Natural killer cell treated with Interleukin-12 subunit alpha and Interleukin-12 subunit beta and Interleukin-15 and Interleukin-18, amount 100 ng/mL, for 72 hours (primary cell): ENCODE data around the gene EIF4A2. TPM values are rescaled to one million over a fixed set of nuclear protein-coding genes. Genes with fewer than 3 reads are reported as not detected.

Experiments
- ATAC-seq, 2 donors: fragments of 150-1000 bp; cut with Tn5 transposase in 1 of 2; sonication (Bioruptor Pico), chemical (Tn5 transposase) in 1 of 2; 2 replicates each; pipeline ENCODE4 v1.10.0; 2021
- DNase-seq: peaks from one replicate; pipeline ENCODE4 v3.0.0; 2022; ENCODE audit warnings: low spot score
- H3K27ac Mint-ChIP-seq, 2 donors: 1 replicate in 1 of 2; 2 replicates in 1 of 2; pipeline ENCODE4 v1.8.0; 2022; ENCODE audit warnings: mixed read lengths in 2 of 2, mild to moderate bottlenecking in 1 of 2, moderate library complexity in 1 of 2
- H3K27me3 Mint-ChIP-seq, 2 donors: 1 replicate in 1 of 2; 2 replicates in 1 of 2; pipeline ENCODE4 v1.8.0; 2022; ENCODE audit warnings: mixed read lengths in 2 of 2
- H3K36me3 Mint-ChIP-seq: one replicate; pipeline ENCODE4 v1.8.0; 2022; ENCODE audit warnings: mixed read lengths
- H3K4me1 Mint-ChIP-seq, 2 donors: 1 replicate in 1 of 2; 2 replicates in 1 of 2; pipeline ENCODE4 v1.8.0; 2022; ENCODE audit warnings: low read depth in 2 of 2, mixed read lengths in 2 of 2, mild to moderate bottlenecking in 1 of 2
- H3K4me3 Mint-ChIP-seq: one replicate; pipeline ENCODE4 v1.8.0; 2022; ENCODE audit warnings: mixed read lengths
- H3K9me3 Mint-ChIP-seq: 2 replicates; pipeline ENCODE4 v1.8.0; 2022; ENCODE audit warnings: mixed read lengths
- total RNA-seq, 2 donors: library from RNA; stranded (reverse); gene quantifications; one replicate each; pipeline ENCODE4 v1.2.3, GENCODE V29; 2022

EIF4A2 gene
- total RNA-seq, 2 donors from 2014 or later: 399 to 539 TPM

GRCh38 chr3:186772281-186772694, 11.1 kb upstream of the EIF4A2 start:
- peak; percentile 56 to 68 for ATAC-seq
- no peak for DNase-seq
- H3K4me1 Mint-ChIP-seq: peaks cover 12 to 17% of the 10 kb centered on the region in 2 donors
- H3K36me3 Mint-ChIP-seq: no peaks in the 10 kb centered on the region
- H3K4me3 Mint-ChIP-seq: peak overlapping the region; percentile 80
- H3K27ac Mint-ChIP-seq: peak overlapping the region; percentile 67 to 88
- no peaks in the 10 kb centered on the region for H3K9me3 Mint-ChIP-seq
- no peaks in the 10 kb centered on the region for H3K27me3 Mint-ChIP-seq

DNA sequence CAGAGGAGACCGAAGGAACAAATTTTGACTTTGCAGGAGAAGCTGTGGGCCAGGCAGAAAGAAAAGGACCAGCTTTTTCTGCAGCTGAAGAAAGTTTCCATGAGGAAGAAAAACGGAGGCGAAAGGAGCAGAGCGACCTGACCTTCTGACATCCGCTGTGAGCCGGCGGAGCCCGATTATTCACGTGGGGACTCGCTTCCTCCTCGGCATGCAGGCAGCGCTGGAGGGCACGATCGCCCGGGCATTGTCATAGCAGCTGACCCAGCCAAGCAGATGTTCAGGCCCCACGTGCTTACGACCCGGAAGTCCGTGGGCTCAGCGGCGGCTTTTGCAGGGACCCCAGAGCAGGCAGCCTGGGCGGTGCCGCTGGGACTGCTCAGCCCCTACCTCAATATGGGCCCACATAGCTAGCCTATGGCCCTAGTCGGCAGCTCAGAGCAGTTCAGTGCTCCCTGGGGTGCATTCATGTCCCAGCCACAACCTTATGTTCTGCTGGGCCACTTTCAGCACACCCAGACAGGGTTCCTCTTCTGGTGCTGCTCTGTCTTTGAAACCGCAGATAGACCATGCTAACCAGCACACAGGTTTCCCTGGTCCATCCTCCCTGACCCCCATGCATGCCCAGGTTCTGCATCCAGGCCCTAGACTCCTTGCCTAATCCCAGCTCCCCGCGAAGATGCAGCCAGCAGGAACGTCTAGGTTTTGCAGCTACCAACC, 10.5 kb upstream of the EIF4A2 start:
- ATAC-seq (peak; percentile 95 to 96), DNase-seq (peak; percentile 76)
- H3K27ac Mint-ChIP-seq: peak overlapping the region; percentile 67 to 88
- H3K4me1 Mint-ChIP-seq: peaks cover 12 to 17% of the 10 kb centered on the region in 2 donors
- H3K4me3 Mint-ChIP-seq: peak overlapping the region; percentile 80
- no peaks in the 10 kb centered on the region for H3K27me3 Mint-ChIP-seq
- no peaks in the 10 kb centered on the region for H3K36me3 Mint-ChIP-seq
- H3K9me3 Mint-ChIP-seq: no peaks in the 10 kb centered on the region

- Mint-ChIP-seq H3K9me3 (no peaks in the 10 kb centered on the region), H3K27ac (no peak overlapping the region), H3K36me3 (no peaks in the 10 kb centered on the region), H3K27me3 (no peaks in the 10 kb centered on the region), H3K4me3 (no peak overlapping the region), H3K4me1 (peaks cover 12 to 17% of the 10 kb centered on the region in 2 donors)
- ATAC-seq: no peak
- DNase-seq: no peak
Measured at GRCh38 chr3:186775999-186776398, 7.4 kb upstream of the EIF4A2 start.

DNA sequence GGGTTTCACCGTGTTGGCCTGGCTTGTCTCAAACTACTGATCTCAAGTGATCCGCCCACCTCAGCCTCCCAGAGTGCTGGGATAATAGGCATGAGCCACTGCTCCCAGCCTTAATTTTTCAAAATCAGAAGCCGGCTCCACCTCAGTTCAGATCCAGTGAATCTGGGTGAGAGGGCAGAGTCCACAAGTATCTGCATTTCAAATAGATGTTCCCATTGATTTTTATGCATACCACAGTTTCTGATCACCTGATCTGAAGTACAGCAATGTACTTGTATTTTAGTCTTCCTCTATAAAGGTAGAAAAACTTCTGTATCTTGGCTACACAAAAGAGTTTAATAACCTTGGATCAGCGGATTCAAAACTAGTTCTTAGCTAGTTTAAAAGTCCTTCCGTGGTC, 4.2 kb upstream of the EIF4A2 start:
- no peak for DNase-seq
- ATAC-seq: no peak
- Mint-ChIP-seq H3K4me1 (peaks cover 16 to 17% of the 10 kb centered on the region in 2 donors), H3K27me3 (no peaks in the 10 kb centered on the region), H3K4me3 (no peak overlapping the region), H3K9me3 (no peaks in the 10 kb centered on the region), H3K36me3 (peaks cover 11% of the 10 kb centered on the region), H3K27ac (no peak overlapping the region)

DNA sequence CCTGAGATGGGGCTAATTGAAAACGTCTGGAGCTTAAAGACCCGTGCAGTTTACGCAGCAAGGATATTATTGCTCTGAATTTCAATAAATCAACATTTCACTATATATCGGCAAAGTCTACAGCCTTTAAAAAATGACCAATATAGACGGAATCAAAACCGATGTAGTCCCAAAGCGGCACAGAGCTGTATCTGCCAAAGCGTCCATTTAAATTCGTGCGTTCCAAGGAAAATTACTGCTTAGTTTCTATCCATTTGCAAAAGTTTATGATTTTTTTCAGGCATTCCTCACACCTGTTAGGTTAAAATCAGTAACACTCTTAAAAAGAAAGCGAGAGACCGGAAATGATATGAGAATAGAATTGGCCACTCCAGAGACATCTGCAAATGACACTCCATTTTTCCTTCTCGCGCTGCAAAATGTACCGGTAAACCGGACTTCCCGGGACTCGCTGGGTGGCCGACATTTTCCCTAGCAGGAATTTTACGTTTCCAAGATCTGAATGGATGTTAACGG, 777 bp upstream of the EIF4A2 start:
- peak overlapping the region; percentile 98 for H3K27ac Mint-ChIP-seq
- DNase-seq: no peak
- no peaks in the 10 kb centered on the region for H3K9me3 Mint-ChIP-seq
- H3K4me3 Mint-ChIP-seq: peak overlapping the region; percentile 98
- H3K36me3 Mint-ChIP-seq: peaks cover 45% of the 10 kb centered on the region
- no peak for ATAC-seq
- no peaks in the 10 kb centered on the region for H3K27me3 Mint-ChIP-seq
- peaks cover 45 to 50% of the 10 kb centered on the region in 2 donors for H3K4me1 Mint-ChIP-seq

DNA sequence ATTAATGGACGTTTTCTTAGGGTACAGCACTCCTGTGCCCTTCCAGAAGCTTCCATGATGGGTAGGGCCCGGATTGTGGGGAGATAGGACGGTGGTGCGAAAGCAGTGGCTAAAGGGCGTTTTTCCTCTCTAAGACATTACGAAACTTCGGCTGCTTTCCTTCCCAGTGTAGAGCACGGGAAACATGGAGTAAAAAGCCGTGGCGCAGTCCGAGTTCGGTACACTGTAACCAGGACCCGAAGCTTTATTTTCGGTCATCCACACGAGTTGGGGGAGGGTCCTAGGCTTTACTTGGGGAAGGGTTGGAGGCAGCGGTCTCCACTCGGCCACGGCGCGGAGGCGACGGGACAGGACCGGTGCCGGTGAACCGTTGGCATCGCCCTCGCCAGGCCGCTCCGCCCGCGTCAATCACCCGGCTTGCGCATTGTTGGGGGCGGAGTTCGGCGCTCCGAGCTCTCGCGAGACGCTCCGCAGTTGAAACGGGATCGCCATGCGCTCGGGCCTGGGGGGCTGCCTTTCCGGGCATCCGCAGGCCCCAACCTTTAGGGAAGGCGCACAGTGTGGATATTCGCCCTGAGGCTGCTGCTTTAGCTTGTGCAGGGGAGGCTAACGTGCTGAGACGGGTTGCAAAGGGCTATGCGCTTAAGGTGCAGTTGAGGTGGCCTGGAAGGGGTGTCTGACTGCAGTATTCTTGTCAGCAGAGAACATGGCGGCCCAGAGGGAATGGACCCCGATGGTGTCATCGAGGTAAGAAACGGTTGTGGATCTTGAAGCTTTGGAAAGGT, 546 bp downstream of the EIF4A2 start:
- no peaks in the 10 kb centered on the region for H3K27me3 Mint-ChIP-seq
- H3K36me3 Mint-ChIP-seq: peaks cover 58% of the 10 kb centered on the region
- no peaks in the 10 kb centered on the region for H3K9me3 Mint-ChIP-seq
- ATAC-seq: peak; percentile 77 to 79
- H3K4me1 Mint-ChIP-seq: peaks cover 58 to 63% of the 10 kb centered on the region in 2 donors
- DNase-seq: peak; percentile 87
- H3K27ac Mint-ChIP-seq: peak overlapping the region; percentile 98
- peak overlapping the region; percentile 98 for H3K4me3 Mint-ChIP-seq

- no peaks in the 10 kb centered on the region for H3K27me3 Mint-ChIP-seq
- H3K4me3 Mint-ChIP-seq: peak overlapping the region; percentile 98
- DNase-seq (no peak), ATAC-seq (no peak)
- H3K4me1 Mint-ChIP-seq: peaks cover 62 to 68% of the 10 kb centered on the region in 2 donors
- peak overlapping the region; percentile 98 for H3K27ac Mint-ChIP-seq
- H3K36me3 Mint-ChIP-seq: peaks cover 62% of the 10 kb centered on the region
- H3K9me3 Mint-ChIP-seq: no peaks in the 10 kb centered on the region
Measured at GRCh38 chr3:186784820-186785494, 1.6 kb downstream of the EIF4A2 start.

DNA sequence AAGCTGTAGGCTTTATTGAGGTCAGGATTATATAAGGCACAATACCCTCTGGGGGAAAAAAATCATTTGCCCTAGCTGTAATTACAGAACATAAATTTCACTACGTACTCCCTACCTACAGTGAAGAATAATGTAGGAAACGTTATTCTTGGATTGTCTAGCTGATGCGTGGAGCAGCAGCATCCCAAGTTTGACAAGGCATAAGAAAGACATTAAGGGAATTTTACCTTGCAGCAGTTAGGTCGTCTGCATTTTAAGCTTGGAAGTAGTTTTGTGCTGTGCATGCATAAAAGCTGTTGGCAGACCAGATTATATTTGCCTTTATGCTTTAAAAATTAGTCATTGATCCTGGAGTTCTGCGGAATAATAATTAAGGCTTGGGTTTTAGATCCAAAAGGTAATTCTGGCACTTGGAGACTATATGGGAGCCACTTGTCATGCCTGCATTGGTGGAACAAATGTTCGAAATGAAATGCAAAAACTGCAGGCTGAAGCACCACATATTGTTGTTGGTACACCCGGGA, 2.2 kb downstream of the EIF4A2 start:
- DNase-seq (no peak), ATAC-seq (no peak)
- Mint-ChIP-seq H3K36me3 (peaks cover 64% of the 10 kb centered on the region), H3K4me1 (peaks cover 63 to 68% of the 10 kb centered on the region in 2 donors), H3K27ac (peak overlapping the region; percentile 98), H3K9me3 (no peaks in the 10 kb centered on the region), H3K27me3 (no peaks in the 10 kb centered on the region), H3K4me3 (peak overlapping the region; percentile 98)

- peak overlapping the region; percentile 98 for H3K4me3 Mint-ChIP-seq
- H3K27ac Mint-ChIP-seq: peak overlapping the region; percentile 98
- no peaks in the 10 kb centered on the region for H3K9me3 Mint-ChIP-seq
- peaks cover 69 to 72% of the 10 kb centered on the region in 2 donors for H3K4me1 Mint-ChIP-seq
- ATAC-seq (no peak), DNase-seq (no peak)
- H3K36me3 Mint-ChIP-seq: peaks cover 67% of the 10 kb centered on the region
- no peaks in the 10 kb centered on the region for H3K27me3 Mint-ChIP-seq
Measured at GRCh38 chr3:186786922-186787321, 3.5 kb downstream of the EIF4A2 start.

DNA sequence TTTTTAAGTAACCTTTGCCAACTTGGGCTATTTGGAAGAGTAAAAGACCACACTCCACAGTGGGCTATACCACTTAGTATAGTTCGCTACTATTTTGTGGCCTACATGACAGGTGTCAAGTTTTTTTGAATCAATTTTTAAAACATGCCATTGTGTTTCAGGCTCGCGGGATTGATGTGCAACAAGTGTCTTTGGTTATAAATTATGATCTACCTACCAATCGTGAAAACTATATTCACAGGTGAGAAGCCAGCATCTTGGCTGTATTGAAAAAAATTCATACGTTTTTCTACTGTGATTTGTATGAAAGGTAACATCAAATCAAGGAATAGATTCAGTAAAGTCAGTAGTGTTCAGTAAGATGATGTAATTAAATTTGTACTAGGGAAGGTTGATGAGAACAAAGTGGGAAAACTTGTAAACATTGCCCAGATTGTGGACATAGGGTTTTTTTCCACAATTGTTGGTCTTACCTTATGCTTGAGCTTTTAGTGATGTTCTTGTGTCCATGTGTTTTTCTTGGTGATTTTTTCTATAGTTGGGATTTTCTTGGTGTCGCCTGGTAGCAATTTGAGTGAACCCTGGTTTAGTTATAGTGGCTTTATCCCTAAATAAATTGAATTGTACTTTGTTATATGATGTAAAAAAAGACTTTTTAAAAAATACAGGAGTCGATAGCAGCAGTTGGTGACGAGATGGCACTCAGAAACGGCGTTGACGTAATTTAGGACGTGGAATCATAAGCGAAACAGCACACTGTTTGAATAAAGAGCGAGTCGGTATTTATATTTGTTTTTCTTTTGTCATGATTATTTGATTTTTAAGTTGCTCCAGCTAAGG, 4.5 kb downstream of the EIF4A2 start:
- H3K27me3 Mint-ChIP-seq: no peaks in the 10 kb centered on the region
- peak overlapping the region; percentile 98 for H3K27ac Mint-ChIP-seq
- peaks cover 63 to 66% of the 10 kb centered on the region in 2 donors for H3K4me1 Mint-ChIP-seq
- H3K36me3 Mint-ChIP-seq: peaks cover 67% of the 10 kb centered on the region
- DNase-seq: no peak
- no peak for ATAC-seq
- H3K9me3 Mint-ChIP-seq: no peaks in the 10 kb centered on the region
- peak overlapping the region; percentile 98 for H3K4me3 Mint-ChIP-seq

DNA sequence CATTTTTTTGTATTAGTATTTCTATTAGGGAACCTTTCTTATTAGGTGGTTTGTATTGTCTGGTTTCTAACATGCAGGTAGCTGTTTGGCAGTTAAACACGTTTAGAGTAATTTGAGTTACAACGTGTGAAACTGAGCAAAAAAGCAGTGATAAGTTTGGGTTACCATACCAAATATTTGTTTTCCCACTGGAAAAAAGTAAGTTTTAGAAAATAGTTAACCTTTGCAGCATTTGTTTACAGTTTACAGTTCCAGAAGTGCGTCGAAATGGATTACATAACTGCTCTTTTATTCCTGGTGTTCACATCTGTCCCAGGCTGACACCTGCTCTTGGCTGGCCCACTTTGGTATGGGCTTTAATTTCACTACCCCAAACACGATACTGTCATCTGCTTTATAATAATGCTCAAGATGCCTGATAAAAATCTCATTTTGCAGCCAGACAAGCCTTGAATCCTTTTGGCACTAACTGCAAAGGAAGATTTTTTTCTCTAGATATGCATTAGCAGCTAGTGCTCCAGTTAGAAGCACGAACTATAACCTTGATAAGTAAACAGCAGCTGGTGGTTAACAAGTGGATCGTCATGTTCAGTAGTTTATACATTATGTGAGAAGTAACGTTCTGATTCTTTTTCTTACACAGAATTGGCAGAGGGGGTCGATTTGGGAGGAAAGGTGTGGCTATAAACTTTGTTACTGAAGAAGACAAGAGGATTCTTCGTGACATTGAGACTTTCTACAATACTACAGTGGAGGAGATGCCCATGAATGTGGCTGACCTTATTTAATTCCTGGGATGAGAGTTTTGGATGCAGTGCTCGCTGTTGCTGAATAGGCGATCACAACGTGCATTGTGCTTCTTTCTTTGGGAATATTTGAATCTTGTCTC, 5.3 kb downstream of the EIF4A2 start:
- no peaks in the 10 kb centered on the region for H3K9me3 Mint-ChIP-seq
- H3K4me3 Mint-ChIP-seq: peak overlapping the region; percentile 98
- ATAC-seq (no peak), DNase-seq (no peak)
- H3K27ac Mint-ChIP-seq: peak overlapping the region; percentile 98
- H3K27me3 Mint-ChIP-seq: no peaks in the 10 kb centered on the region
- peaks cover 66% of the 10 kb centered on the region for H3K36me3 Mint-ChIP-seq
- H3K4me1 Mint-ChIP-seq: peaks cover 60 to 63% of the 10 kb centered on the region in 2 donors
